NCI-H2196 (cell line): Measurements from ENCODE around the gene NEGR1.

Experiments
- DNase-seq: peaks from one replicate; lab custom pipeline; 2025; ENCODE audit not compliant: unreplicated experiment; lab: John Stamatoyannopoulos, UW

The NEGR1 gene

DNA sequence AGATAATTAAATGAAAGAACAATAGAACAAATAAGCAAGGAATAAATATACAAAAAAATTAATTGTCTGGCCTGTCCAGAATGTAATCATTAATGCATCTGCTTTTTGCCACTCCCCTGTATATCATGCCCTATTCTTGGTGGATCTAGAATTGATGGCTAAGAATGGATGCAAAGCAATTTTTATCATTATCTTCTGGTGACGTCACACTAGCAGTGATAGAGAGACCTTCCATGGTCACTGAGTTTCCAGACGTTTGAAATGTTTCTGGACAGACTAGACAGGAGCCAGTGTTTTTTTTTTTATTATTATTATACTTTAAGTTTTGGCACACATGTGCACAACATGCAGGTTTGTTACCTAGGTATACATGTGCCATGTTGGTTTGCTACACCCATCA, 563.0 kb downstream of the NEGR1 start:
- no peak for DNase-seq

DNA sequence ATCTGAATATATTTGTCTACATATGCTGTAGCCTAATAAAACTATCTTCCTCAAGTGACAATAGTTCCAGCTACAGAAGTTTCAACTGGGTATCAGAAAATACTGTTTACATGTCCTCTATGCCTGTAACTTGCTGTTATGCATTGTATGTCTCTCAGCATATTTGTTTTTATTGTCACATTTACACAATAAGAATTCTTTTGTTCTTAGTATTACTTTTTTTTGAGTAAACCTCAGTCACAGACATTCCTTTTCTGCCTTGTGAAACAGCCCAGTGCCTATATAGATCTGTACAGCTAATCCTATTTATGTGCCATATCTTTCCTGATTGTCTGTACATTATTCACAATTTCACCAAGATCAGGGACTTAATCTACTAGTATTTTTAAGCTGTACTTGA, 565.2 kb downstream of the NEGR1 start:
- no peak for DNase-seq

DNA sequence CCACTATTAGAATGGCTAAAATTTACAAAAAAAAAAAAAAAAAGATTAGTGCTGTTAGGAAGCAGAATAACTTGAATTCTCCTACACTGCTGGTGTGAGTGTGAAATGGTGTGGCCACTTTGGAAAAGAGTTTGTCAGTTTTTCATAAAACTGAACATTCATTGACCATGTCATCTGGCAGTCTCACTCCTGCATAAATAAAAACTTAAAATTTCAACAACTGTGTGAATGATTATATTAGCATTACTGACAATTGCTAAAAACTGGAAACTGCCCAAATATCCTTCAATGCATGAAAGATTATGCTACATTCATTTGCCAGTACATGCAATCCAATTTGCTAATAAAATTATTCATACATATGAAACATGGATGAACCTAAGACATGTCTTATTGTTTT, 570.9 kb downstream of the NEGR1 start:
- no peak for DNase-seq

DNA sequence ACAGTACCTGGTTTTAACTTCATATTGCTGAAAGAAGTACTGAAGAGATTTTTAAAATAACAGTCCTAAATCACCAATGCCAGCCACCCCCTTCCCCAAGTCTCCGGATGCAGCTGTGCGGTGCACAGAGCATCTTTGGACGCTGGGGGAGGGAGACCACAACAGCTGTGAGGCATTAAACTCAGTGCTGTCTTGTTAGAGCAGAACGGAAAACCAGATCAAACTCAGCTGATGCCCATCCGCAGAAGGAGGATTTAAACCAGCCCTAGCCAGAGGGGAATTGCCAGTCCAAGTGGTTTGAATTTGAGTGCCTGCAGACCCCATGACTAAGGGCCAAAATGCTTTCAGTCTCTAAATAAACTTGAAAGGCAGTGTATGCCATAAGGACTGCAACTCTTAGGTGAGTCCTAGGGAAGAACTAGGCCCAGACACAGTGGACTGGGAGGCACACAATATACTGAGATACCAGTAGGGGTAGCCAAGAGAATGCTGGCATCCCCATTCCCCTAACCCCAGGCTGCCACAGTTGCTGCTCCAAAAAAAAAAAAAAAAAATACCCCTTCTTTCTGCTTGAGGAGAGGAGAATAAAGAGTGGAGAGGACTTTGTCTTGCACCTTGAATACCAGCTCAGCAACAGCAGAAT, 576.2 kb downstream of the NEGR1 start:
- no peak for DNase-seq

DNA sequence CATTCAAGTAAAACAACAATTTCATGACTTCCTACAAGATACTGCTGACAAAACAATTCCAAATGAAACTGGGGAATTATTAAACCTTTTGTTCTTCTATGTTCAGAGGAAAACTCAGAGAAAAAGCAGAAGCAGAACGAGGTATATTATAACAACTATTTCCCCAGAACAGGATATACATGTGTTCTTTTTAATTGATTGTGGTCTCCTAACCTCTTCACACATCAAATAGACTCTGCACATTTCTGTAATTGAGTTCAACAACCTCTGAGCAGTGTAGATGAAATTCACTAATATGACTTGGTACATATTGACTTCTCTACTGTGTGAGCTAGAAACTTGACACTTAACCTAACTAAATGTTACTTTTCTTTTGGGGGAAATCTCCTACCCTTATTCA, 584.2 kb downstream of the NEGR1 start:
- no peak for DNase-seq

DNA sequence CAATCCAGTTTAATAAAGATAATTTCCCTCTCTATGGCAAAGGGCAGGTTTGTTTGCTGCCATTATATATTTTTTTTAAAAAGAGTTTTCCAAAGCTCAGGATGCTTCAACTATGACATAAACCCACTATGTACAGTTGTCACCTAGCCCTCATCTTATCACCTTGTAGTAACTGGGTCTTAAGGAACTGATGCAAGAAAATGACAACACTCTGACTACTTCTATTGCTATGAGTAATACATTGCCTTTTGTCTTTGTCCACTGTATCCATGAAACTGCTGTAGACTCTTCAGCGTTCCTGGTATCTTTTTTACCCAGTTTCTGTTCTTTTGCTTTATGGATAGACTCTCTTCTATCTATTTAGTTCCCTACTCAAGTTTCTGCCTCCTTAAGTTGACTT, 586.5 kb downstream of the NEGR1 start:
- DNase-seq, result no peak

DNA sequence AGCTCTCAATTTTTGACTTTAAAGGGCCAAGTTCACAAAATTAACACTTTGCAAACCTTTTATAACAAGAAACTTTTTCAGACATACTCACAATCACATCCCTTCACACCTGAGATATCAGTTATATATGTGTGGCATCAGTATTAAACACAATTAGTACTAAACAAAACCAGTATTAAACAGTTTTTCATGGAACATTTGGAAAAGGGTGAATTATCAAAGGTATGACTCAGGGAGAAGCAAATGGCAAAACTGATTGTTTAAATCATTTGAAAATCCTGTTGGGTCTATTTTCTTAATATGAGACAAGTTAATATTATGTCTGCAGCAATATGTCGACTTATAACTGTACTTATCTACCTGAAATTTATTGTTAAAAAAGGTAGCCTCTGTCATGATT, 587.3 kb downstream of the NEGR1 start:
- no peak for DNase-seq

DNA sequence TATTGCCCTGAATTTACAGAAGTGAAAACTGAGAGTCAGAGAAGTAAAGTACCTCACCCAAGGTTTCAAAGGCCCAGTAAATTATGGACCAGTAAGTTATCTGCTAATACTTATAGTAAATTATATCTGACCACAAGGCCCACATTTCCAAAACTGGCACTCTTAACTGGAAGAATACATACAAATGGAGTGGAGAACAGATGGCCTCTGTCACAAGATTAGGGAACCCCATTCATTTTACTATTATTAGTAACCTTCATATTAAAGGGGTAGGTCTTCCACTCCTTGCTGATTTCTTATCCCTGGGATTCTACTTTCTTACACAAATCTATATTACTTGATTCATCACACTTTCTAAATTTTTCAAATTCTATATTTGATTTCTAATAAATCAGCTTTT, 588.8 kb downstream of the NEGR1 start:
- no peak for DNase-seq

DNA sequence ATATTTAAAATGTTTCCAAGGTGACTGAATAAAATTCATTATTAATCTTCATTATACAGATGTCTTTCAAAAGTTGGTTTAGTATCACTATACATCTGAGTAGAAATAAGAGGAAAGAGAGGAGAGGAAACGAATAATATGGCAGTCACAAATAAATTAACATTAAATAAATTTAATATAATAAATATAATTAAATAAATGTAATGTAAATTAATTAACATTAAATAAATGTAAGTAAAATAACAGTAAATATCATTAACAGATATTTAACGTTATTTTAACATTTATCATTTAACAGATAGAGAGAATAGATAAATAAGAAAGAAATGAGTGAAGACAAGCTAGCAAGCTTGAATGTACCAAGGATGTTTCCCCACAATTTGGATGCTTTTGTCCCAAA, 592.7 kb downstream of the NEGR1 start:
- no peak for DNase-seq

DNA sequence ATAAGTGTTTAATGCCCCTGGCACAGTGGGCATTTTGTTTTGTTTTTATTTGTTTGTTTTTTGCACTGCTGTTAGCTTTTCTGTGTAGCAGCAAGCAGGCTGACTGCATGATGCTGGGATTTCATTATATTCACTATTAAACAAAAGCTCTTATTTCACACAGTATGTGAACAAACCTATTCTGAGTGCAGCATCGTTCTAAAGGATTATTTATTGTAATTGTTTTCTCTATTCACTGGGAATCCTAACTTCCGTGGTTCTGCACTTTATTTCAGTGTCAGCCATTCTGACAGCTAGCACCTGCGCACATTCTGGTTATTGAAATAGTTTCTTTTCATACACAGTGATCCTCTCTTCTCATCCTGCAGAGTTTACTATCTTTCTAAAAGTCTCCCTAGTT, 595.0 kb downstream of the NEGR1 start:
- no peak for DNase-seq

DNA sequence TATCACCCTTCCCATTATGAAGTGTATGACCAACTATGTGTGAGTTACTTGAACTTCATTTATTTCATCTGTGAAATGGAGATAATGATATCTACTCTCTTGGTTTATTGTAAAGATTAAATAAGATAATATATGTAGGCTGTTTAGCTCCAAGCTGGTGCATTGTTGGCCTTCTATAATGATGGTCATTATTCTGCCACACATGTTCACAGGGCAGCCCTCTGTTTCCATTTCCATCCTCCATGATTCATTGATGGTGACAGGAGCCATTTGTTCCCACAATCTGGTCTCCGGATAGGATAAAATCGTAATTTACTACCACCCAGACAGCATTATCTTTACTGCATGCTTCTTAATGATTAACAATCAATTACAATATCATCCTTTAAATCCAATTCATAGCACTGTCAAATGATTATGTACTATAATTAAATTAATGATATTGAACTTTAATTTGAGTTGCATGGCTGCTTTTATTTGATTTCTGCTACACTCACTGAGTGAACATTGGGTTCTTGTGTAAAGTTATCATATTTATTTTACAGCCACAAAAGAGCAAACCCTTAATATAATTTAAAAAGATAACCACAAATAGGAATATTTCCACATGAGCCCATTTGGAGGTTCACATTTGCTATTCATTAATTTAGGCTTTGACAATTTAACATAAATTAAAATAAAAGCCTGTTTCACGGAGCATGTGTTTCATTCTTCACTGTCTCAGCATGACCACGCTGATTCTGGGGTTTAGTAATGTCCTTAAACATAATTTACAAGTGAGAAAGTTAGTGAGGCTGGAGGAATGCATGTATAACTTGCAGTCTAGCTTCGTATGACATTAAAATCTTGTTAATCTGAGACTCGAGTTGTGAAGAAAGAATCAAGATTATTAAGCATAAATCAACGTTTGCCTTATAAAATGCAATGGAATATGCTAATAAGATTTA, 605.1 kb downstream of the NEGR1 start:
- no peak for DNase-seq

DNA sequence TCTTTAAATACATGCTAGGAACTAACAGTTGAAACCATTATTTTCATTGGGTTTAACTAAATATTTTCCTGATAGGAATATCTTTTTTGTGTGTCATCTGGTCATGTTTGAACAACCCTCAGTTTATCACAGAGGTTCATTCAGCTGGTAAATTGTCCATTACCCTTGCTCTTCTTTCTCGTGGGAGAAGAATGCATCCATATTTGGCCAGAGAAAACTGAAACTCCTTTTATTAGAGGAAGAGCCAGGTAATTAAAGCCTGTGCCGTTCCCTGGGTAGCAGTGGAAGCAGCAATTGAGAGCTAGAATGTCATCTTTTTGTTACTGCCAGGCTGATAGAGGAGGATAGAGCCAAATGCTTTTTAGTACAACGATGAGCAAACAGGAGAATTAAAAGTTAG, 614.3 kb downstream of the NEGR1 start:
- DNase-seq, result no peak

DNA sequence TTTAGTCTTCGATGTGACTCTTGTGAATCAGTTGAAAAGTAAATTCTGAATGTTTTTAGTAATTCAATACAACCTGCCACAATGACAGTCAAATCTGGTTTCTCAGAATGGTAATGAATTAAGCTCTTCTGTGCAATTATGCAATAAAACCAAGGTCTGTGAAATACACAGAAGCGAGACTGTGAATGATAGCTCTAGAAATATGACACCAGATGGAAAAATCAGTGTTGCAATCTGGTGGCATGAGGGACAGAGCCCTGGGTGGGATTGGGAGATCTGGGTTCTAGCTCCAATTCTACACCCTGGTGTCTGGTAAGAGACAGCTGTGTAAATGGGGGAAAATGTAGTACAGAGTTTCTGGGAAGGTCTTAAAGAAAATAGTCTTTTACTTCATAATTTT, 615.1 kb downstream of the NEGR1 start:
- DNase-seq, result no peak

DNA sequence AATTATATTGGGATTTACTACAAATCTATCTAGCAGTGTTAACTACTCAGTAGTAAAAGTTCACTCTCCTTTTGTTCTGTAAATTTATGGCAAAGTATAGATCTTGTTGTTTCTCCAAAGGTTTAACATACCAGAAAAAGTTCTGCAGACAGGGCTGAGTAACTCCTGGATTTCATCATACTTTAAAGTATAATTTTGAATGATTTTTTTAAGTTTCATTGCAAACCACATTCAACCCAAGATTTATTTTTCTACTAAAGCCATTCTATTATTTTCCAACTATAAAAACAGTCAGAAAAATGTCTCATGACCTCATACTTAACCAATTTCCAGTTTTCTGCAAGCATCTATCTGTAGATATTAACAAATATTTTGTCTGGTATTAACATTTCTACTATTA, 615.7 kb downstream of the NEGR1 start:
- DNase-seq, result no peak

DNA sequence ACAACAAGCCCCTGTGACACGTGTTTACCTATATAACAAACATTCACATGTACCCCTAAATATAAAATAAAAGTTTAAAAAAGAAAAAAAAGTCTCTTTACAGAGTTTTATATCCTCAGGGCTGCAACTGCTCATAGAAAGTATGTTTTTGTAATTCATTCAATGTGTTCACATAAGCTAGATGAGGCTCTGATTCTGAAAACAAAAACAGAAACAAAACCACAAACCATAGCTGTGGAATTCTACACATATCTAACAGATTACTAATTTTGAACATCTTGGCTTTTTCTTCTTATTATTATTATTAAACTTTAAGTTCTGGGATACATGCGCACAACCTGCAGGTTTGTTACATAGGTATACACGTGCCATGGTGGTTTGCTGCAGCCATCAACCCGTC, 621.9 kb downstream of the NEGR1 start:
- no peak for DNase-seq

DNA sequence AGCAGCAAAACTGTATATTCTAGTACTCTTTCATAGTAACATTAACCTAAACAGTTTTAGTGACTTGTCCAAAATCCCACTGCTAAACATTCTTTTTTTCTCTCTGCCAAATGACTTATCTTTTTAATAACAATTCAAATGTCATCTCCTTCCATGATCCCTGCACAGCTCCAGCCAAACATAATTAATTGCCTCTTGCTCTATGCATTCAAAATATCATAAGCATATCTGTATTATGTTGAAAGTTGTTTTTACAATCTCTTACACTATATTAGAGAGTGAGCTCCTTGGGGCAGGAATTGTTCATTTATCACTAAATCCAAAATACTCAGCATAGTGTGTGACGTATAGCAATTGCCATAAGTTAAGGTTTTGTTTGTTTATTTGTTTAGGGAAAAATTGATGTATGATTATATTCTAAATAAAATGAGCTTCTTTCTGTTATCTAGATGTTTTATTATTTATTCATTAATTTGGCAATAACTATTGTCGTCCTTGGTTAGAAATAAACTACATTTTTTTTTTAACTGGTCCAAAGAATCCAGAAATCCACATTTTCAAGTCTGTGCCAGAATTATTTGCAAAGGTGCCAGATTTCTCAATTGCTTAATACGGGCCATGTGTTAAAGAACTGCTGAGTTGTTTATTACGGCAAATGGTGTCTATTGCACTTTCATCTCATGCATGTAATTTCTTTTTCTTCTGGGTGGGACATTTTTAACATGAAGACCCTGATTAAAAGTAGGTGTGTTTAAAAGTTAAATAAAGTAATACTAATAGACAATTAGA, 624.3 kb downstream of the NEGR1 start:
- no peak for DNase-seq

DNA sequence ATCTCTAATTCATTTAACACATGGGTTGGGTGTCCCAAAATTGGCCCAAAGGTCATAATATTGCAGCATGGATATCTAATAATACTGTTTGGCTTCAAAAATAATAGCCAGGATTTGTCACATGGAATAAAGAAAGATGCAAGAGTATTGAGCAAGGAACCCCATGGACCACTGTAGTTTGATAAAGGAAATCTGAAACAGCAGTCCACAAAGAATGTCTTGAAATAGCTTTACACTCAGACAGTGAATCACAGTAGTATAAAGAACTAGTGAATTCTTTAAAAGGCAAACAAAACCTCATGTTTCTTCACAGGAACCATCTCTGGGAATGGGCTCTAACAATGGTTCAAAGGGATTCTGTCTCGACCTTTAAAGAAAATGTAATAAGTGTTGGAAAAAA, 625.4 kb downstream of the NEGR1 start:
- no peak for DNase-seq

DNA sequence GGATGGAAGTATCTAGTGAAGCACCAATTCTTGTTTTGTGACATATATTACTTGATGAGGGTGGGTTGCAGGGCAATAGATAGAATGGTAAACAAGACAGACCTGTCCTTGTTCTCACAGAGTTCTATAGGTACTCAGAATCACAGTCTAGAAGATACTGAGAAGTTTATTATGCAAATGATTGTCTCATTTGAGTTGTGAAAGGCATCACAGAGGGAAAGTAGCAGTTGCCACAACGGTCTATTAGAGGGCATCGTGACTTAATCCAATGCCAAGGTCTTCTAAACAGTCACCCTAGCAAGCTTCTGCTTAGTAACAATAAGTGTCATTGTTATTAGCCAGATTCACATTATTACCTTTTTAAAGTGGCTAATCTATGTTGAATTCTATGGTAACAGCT, 626.7 kb downstream of the NEGR1 start:
- DNase-seq, result no peak

DNA sequence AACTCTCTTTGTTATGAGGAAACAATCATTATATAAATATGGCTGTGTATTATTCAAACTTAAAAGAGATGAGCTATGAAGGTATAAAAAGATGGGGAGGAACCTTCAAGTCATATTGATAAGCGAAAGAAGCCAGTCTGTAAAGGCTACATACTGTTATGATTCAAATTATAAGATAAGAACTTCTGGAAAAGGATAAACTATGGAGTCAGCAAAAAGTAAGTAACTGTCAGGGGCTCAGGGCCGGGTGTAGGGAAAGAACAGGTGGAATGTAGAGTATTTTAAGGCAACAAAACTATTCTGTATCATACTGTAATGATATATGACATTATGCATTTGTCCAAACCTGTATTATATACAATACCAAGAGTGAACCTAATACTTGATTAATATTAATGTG, 628.4 kb downstream of the NEGR1 start:
- no peak for DNase-seq

DNA sequence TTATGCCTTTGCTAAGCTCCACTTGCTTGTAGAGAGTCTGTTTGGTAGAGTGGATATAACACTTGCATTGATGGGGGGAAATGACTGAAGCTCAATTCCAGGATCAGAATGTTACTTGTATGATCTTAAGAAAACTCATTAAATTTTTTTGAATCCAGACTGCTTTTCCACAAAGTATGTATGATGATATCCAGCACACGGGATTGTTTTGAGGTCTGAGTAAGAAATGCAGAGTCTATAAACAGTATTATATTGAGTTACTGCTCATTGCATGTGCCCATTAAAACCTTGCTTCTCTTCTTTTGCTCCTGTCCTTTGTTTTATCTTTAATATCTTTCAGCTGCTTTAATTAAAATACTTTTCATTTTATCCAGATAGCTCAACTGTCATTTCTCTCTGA, 631.1 kb downstream of the NEGR1 start:
- DNase-seq, result no peak

DNA sequence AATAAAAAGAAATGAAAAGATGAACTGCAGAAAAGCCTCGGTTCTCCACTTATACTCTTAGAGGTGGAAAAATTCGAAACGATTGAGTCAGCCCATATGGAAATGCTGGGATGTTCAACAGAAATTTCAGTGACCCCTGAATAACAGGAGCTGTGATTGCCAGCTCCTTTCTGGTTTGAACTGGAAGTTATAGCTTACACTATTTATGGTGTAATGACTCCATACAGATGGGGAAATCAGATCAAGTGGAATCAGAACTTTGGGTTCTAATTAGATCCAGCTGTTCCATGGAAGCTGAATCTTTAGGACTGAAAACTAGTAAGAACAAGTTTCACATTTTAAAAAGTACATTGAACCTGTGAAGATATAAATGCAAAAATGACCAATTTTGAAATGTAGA, 632.2 kb downstream of the NEGR1 start:
- DNase-seq, result no peak

DNA sequence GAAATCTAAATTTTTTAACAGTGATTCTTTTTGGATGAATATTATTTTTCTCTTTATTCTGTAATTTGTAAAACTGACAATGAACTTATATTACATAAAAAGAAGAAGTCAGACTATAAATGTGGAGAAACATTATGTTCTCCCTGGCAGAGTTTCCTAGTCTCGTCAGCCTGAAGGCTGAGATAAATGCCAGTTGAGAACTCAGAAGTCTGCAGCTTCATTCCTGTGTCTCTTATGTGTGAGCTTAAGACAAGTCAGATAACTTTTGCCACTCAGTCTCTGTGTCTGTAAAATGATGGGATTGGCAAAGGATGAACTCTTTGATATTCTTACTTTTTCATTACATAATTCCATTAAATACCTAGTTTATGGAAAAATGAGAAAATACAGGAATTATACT, 632.7 kb downstream of the NEGR1 start:
- no peak for DNase-seq
